ENCODE data around the gene DCUN1D2. TPM values are rescaled to one million over a fixed set of nuclear protein-coding genes. Genes with fewer than 3 reads are reported as not detected.

DCUN1D2 gene
- total RNA-seq, 1 experiment from 2014 or later, result 0.78 TPM

DNA sequence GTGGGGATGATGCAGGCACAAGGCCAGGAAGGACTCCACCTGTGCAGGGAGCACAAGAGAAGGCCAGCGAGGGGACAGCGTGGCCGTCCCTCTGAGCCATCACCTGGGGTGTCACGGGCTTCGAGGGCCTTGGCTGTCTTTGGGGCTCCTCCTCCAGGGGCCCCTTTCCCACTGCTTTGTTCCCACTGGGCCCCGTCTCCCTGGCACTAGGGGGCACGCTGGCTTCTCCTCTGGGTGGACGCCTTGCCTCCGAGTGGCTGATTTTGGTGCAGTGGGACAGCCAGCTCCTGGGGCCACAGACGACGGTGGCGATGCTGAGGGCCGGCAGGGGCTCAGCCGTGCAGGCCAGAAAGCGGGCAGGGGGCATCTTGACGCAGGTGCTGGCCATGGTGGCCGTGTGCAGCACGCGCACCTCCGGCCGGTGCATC, 83.4 kb downstream of the DCUN1D2 start:
- in situ Hi-C loops (cut with HindIII; ENCODE audit: low pct_unique_long_range_greater_than_20kb, low sequenced_read_pairs), result no loop called here
- no peak for DNase-seq (ENCODE audit: low read depth)

DNA sequence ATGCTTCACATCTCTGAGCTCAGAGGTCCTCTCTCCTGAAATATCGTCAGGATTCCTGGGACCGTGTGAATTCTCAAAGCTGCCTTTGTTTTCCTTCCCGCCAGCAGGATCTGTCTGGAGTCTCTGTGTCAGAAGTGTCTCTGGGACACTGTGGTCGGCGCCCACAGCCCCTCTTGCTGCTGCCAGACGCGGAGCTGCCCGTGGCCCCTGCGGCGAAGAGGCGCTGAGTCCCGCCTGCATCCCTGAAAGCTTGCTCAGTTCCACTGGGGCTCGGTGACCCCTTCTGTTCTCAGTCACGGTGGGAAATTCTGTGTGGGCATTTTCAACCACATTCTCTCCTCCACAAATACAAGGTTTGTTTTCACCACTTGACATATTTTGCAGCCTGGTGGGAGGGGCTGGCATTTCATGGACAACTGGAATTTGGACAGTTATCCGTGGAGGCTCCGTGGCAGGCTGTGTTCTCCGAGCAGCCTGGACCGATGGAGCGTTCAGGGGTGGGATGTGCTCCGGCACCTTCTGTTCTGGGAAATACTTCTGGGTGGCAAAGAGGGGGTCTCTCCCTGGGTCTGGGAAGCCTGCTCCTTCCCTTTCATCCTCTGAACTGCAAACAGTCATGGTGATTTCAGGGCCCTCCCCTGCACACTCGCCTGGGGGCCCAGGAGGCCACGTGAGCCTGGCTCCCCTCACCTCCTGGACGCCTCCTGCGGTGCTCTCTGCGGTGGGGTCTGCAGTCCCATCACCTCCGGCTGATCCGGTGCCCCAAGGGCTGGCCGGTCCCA, 84.0 kb downstream of the DCUN1D2 start:
- DNase-seq (ENCODE audit: low read depth), result no peak
- in situ Hi-C loops (cut with HindIII; ENCODE audit: low pct_unique_long_range_greater_than_20kb, low sequenced_read_pairs), result no loop called here

Other genes starting within 250 kb of the DCUN1D2 start
- gene LAMP1, start 193.5 kb downstream of the DCUN1D2 start, total RNA-seq (2014; rRNA removed; shearing (Covaris generic); ENCODE audit: low replicate concordance), result 114 and 155 TPM in 2 replicates
- 3.5 and 12.9 TPM in 2 replicates for gene GRTP1, start 126.6 kb downstream of the DCUN1D2 start, total RNA-seq (2014; rRNA removed; shearing (Covaris generic); ENCODE audit: low replicate concordance)
- 21.4 and 28.4 TPM in 2 replicates for gene ADPRHL1, start 37.2 kb downstream of the DCUN1D2 start, total RNA-seq (2014; rRNA removed; shearing (Covaris generic); ENCODE audit: low replicate concordance)
- 16.8 and 20.8 TPM in 2 replicates for gene TFDP1, start 94.0 kb upstream of the DCUN1D2 start, total RNA-seq (2014; rRNA removed; shearing (Covaris generic); ENCODE audit: low replicate concordance)
- not detected in 2 replicates for gene ATP4B, start 167.5 kb upstream of the DCUN1D2 start, total RNA-seq (2014; rRNA removed; shearing (Covaris generic); ENCODE audit: low replicate concordance)
- not detected in 2 replicates for gene GRK1, start 176.5 kb upstream of the DCUN1D2 start, total RNA-seq (2014; rRNA removed; shearing (Covaris generic); ENCODE audit: low replicate concordance)